ENCODE results near the gene UNKL.

- TF ChIP-seq CTCF (IDR thresholded peaks at IDR 0.05), result no peak
- no peak for TF ChIP-seq POLR2A (IDR thresholded peaks at IDR 0.05)
Observed at GRCh38 chr16:1427473-1428461, 13.3 kb upstream of the UNKL start.
